GM12874 (cell line): ENCODE measurements around the gene MRPL36.

Experiments
- CTCF ChIP-seq: IDR thresholded peaks from 2 replicates; pipeline ENCODE4 v1.5.1; 2011; ENCODE audit warnings: low read depth, mild to moderate bottlenecking, control low read depth, low read length, moderate library complexity; ENCODE audit not compliant: insufficient read depth

Gene MRPL36

DNA sequence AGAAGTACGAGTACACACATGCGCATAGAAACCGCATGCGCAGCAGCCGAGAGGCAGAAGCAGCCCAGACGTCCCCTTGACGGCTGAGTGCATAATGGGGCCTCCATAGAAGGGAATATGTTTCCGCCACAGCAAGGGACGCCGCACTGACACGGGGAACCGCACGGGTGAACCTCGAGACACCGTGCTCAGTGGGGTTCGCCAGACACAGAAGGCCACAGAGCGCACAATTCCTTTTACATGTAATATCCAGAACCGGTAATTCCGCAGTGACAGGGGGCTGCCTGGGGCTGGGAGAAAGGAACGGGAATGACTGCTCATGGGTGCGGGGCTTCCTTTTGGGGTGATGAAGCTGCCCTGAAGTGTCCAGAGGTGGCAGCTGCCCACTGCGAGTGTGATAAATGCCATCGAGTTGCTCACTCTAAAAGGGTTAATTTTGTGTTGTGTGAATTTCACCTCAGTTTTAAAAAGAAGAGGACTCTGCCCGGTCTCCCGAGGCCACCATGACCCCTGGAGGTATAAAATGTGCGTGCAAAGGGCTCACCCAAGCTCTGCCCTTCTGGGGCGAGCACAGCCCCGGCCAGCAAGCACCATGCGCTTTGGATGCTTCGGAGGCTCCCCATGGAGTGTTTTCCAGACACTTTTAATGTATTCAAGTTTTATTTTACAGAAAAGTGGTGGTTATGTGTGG, 29.7 kb downstream of the MRPL36 start:
- no peak for TF ChIP-seq CTCF

GRCh38 chr5:1769017-1769640, 30.5 kb downstream of the MRPL36 start:
- TF ChIP-seq CTCF, result no peak

GRCh38 chr5:1768283-1769000, 31.2 kb downstream of the MRPL36 start:
- no peak for TF ChIP-seq CTCF

- no peak for TF ChIP-seq CTCF
These were observed 31.9 kb downstream of the MRPL36 start for GRCh38 chr5:1767524-1768282.

DNA sequence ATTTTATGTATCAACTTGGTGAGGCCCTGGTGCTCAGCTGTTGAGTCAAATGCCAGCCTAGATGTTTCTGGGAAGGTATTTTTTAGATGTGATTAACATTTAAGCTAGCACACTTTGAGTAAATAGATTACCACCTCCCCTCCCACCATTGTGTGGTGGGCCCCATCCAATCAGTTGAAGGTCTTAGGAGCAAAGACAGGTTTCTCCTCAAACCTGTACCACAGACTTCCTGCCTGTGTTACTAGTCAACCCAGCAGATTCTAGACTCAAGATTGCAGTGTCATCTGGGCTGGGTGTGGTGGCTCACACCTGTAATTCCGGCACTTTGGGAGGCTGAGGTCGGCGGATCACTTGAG, 33.8 kb downstream of the MRPL36 start:
- TF ChIP-seq CTCF, result no peak

DNA sequence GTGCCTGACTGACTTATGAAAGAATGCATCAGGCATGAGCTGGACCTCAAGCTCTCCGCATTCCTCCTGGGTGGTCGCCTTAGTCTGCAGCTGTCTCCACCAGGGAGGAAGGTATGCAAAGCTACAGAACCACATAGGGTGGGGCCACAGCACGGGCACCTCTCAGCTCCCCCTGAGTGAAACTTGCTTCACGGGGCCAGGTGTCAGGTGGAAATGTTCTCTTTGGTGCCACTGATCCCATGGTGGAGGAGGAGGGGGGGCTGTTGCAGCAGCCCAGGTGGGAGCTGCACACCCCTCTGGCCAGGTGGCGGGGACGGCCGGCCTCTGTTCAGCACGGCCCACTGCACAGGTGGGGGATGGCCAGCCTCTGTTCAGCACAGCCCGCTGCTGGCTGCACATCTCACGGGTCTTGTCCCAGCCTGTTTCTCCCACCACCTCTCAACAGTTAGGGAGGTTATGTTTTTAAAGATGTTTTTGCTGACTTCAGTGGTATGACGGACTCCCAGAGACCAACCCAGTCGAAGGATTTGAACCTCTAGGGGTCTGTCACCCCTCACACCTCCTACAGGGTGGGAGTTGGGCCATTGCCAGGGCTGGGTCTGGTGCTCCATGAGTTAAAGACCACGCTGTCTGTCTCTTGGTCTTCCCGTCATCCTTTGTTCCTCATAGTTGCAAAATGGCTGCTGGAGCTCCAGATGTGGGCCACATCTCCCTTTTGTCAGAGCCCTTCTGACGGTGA, 34.3 kb downstream of the MRPL36 start:
- no peak for TF ChIP-seq CTCF
